B cell (primary cell): ENCODE data around the gene CFAP73. TPM values are rescaled to one million over a fixed set of nuclear protein-coding genes. Genes with fewer than 3 reads are reported as not detected.

Experiments
- ATAC-seq: fragments of 200-7000 bp; cut with Tn5 transposase; one replicate; pipeline ENCODE4 v1.10.0; 2021; ENCODE audit warnings: low read depth, mild to moderate bottlenecking, moderate number of reproducible peaks, moderate library complexity
- CTCF ChIA-PET: fragments of 350-600 bp; sonication (Branson Sonifier 250); formaldehyde crosslinking; loops from one replicate; lab custom pipeline; 2021; ENCODE audit warnings: antibody characterized with exemption, inconsistent platforms; lab: Charles Lee
- POLR2A ChIA-PET: fragments of 350-600 bp; sonication (Branson Sonifier 250); formaldehyde crosslinking; loops from one replicate; lab custom pipeline; 2021; ENCODE audit warnings: antibody characterized with exemption; lab: Charles Lee
- DNase-seq: peaks from one replicate; pipeline ENCODE4 v3.0.0; 2013
- H2AFZ ChIP-seq: 2 replicates; pipeline ENCODE4 v1.6.1; 2012; ENCODE audit warnings: mild to moderate bottlenecking, low read depth, low read length; ENCODE audit not compliant: insufficient read depth, poor library complexity, severe bottlenecking
- H3K27ac ChIP-seq, 2 donors: 1 replicate in 1 of 2; 2 replicates in 1 of 2; pipeline ENCODE4 v1.5.1; 2012 to 2013; ENCODE audit warnings: low read length in 2 of 2, mild to moderate bottlenecking in 2 of 2, moderate library complexity in 1 of 2
- H3K27me3 ChIP-seq, 4 experiments: fragments of 200-600 bp in 1 of 4; sonication (generic) in 1 of 4; replicated peaks in 1 of 4; 1 replicate in 2 of 4; 2 replicates in 2 of 4; pipeline versions ENCODE4 v1.6.1 to v1.7.0; 2013 to 2016; ENCODE audit warnings: low read length in 3 of 4, mild to moderate bottlenecking in 2 of 4, mixed read lengths in 1 of 4, moderate library complexity in 1 of 4; ENCODE audit not compliant: insufficient read depth in 4 of 4, control insufficient read depth in 3 of 4; ENCODE audit errors: control extremely low read depth in 1 of 4
- H3K36me3 ChIP-seq, 2 experiments: replicated peaks in 1 of 2; 1 replicate in 1 of 2; 2 replicates in 1 of 2; pipeline versions ENCODE4 v1.6.1 to v1.7.1; 2013; ENCODE audit warnings: low read length in 1 of 2; ENCODE audit not compliant: insufficient read depth in 2 of 2, control insufficient read depth in 1 of 2; ENCODE audit errors: control extremely low read depth in 1 of 2, extremely low read depth in 1 of 2
- H3K4me1 ChIP-seq, 2 donors: fragments of 200-600 bp in 1 of 2; sonication (generic) in 1 of 2; 1 replicate in 1 of 2; 2 replicates in 1 of 2; pipeline versions ENCODE4 v1.5.1 to v1.6.1; 2013 to 2017; ENCODE audit warnings: low read length in 2 of 2; ENCODE audit not compliant: control insufficient read depth in 2 of 2, insufficient read depth in 2 of 2
- H3K4me2 ChIP-seq: replicated peaks from 2 replicates; pipeline ENCODE3; 2012; ENCODE audit warnings: mild to moderate bottlenecking, low read depth, low read length; ENCODE audit not compliant: poor library complexity, severe bottlenecking
- H3K4me3 ChIP-seq, 5 experiments: fragments of 200-600 bp in 1 of 5; sonication (generic) in 1 of 5; 1 replicate in 3 of 5; 2 replicates in 2 of 5; pipeline versions ENCODE4 v1.5.1 to v1.7.0; 2011 to 2016; ENCODE audit warnings: low read length in 4 of 5, mild to moderate bottlenecking in 4 of 5, low read depth in 2 of 5, control low read depth in 1 of 5, moderate library complexity in 1 of 5; ENCODE audit not compliant: insufficient read depth in 1 of 5; ENCODE audit errors: control extremely low read depth in 1 of 5, extremely low read depth in 1 of 5
- H3K79me2 ChIP-seq: fragments of 200-600 bp; sonication (generic); one replicate; pipeline ENCODE4 v1.6.0; 2016; ENCODE audit warnings: low read length; ENCODE audit not compliant: control insufficient read depth, insufficient read depth
- H3K9ac ChIP-seq: fragments of 200-600 bp; sonication (generic); 2 replicates; pipeline ENCODE4 v1.6.1; 2017; ENCODE audit warnings: mild to moderate bottlenecking, low read length, moderate library complexity
- H3K9me3 ChIP-seq, 3 donors: one replicate each; pipeline versions ENCODE4 v1.6.1 to v1.7.1; 2013; ENCODE audit warnings: low read length in 2 of 3; ENCODE audit not compliant: control insufficient read depth in 2 of 3, insufficient read depth in 1 of 3; ENCODE audit errors: control extremely low read depth in 1 of 3
- H4K20me1 ChIP-seq: 2 replicates; pipeline ENCODE4 v1.6.0; 2012; ENCODE audit warnings: mild to moderate bottlenecking, low read length; ENCODE audit not compliant: insufficient read depth, control insufficient read depth, poor library complexity, severe bottlenecking
- H3K27ac Mint-ChIP-seq: one replicate; pipeline ENCODE4 v1.8.0; 2021; ENCODE audit warnings: mixed read lengths
- H3K27me3 Mint-ChIP-seq: one replicate; pipeline ENCODE4 v1.8.0; 2021; ENCODE audit warnings: mixed read lengths
- H3K4me1 Mint-ChIP-seq: one replicate; pipeline ENCODE4 v1.8.0; 2021; ENCODE audit warnings: mixed read lengths
- H3K4me3 Mint-ChIP-seq: one replicate; pipeline ENCODE4 v1.8.0; 2021; ENCODE audit warnings: mixed read lengths
- H3K9me3 Mint-ChIP-seq: one replicate; pipeline ENCODE4 v1.8.0; 2022; ENCODE audit warnings: mixed read lengths; ENCODE audit not compliant: insufficient read depth
- EZH2 ChIP-seq: IDR thresholded peaks from 2 replicates; pipeline ENCODE4 v1.6.1; 2012; ENCODE audit warnings: borderline replicate concordance, low read depth, mild to moderate bottlenecking, moderate library complexity, low read length; ENCODE audit not compliant: insufficient read depth, poor library complexity, severe bottlenecking
- WGBS: methylation state at CpG from one replicate; pipeline ENCODE4 v1.1.5; 2013; ENCODE audit warnings: missing lambda C conversion rate; ENCODE audit not compliant: insufficient coverage; 5-methylcytosine and 5-hydroxymethylcytosine counted together
- intact Hi-C: fragments of 100-400 bp; cut with micrococcal nuclease; formaldehyde crosslinking; loops from one replicate; pipeline ENCODE4 v1.10.0; 2022
- polyA plus RNA-seq: library from polyadenylated mRNA; depleted of rRNA; stranded (reverse); fragments of >200 nt; gene quantifications from 2 replicates; pipeline ENCODE4 v1.2.3, GENCODE V29; 2012
- total RNA-seq, 2 donors: library from RNA; stranded (reverse); fragments of 120-200 nt in 1 of 2; gene quantifications; 1 replicate in 1 of 2; 2 replicates in 1 of 2; pipeline versions ENCODE4 v1.2.3 to v1.2.4, GENCODE V29; 2013 to 2022
- TF ChIP-seq, protein P1 (sequence below): fragments of 200-600 bp; IDR thresholded peaks from one replicate; pipeline ENCODE4 v1.8.0; 2022; ENCODE audit warnings: antibody characterized with exemption, mild to moderate bottlenecking

CFAP73 gene
- total and polyA plus RNA-seq, 2 donors (not counting 1 experiment from before 2014, with no cell fraction given): 0.13 to 5.1 TPM

- H3K4me3 Mint-ChIP-seq: peak overlapping the region; percentile 26
- DNase-seq (no peak), ATAC-seq (no peak)
- Histone ChIP-seq H3K9me3 (no peaks in the 10 kb centered on the region), H3K4me1 (peaks cover 15 to 32% of the 10 kb centered on the region in 2 donors), H2AFZ (no peak overlapping the region), H3K36me3 (peaks cover 0 to 17% of the 10 kb centered on the region in 2 experiments), H3K4me2 (peak overlapping the region; percentile 99), H3K4me3 (no peak overlapping the region), H3K79me2 (peaks cover 6% of the 10 kb centered on the region), H3K27me3 (peaks cover 0 to 25% (median 8%) of the 10 kb centered on the region in 4 experiments), H3K27ac (no peak overlapping the region), H4K20me1 (peaks cover 22% of the 10 kb centered on the region), H3K9ac (no peak overlapping the region)
- ChIA-PET POLR2A (interaction anchor here (0.6 to 0.7 kb wide), 3 partner anchors 15 to 26 kb away, joined by 3 to 5 read pairs (median 3); no protein-coding TSS in a partner anchor), CTCF (interaction anchor here (1.0 to 7.4 kb wide), 6 partner anchors 17 to 162 kb away, joined by 3 to 73 read pairs (median 4); no protein-coding TSS in a partner anchor)
- H3K27ac Mint-ChIP-seq: no peak overlapping the region
- H3K27me3 Mint-ChIP-seq: peaks cover 6% of the 10 kb centered on the region
- peaks cover 26% of the 10 kb centered on the region for H3K4me1 Mint-ChIP-seq
- H3K9me3 Mint-ChIP-seq: no peaks in the 10 kb centered on the region
- intact Hi-C loops: loop anchor here (10.0 kb wide), 1 partner anchor 250 kb away; the partner anchor contains the start of gene OAS1
- TF ChIP-seq, protein P1, sequence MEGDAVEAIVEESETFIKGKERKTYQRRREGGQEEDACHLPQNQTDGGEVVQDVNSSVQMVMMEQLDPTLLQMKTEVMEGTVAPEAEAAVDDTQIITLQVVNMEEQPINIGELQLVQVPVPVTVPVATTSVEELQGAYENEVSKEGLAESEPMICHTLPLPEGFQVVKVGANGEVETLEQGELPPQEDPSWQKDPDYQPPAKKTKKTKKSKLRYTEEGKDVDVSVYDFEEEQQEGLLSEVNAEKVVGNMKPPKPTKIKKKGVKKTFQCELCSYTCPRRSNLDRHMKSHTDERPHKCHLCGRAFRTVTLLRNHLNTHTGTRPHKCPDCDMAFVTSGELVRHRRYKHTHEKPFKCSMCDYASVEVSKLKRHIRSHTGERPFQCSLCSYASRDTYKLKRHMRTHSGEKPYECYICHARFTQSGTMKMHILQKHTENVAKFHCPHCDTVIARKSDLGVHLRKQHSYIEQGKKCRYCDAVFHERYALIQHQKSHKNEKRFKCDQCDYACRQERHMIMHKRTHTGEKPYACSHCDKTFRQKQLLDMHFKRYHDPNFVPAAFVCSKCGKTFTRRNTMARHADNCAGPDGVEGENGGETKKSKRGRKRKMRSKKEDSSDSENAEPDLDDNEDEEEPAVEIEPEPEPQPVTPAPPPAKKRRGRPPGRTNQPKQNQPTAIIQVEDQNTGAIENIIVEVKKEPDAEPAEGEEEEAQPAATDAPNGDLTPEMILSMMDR: no peak
- TF ChIP-seq EZH2: no peak
- WGBS: 79% methylated on average over 9 of the region's 12 CpGs
Observed at GRCh38 chr12:113155060-113155459, 5.5 kb downstream of the CFAP73 start.

DNA sequence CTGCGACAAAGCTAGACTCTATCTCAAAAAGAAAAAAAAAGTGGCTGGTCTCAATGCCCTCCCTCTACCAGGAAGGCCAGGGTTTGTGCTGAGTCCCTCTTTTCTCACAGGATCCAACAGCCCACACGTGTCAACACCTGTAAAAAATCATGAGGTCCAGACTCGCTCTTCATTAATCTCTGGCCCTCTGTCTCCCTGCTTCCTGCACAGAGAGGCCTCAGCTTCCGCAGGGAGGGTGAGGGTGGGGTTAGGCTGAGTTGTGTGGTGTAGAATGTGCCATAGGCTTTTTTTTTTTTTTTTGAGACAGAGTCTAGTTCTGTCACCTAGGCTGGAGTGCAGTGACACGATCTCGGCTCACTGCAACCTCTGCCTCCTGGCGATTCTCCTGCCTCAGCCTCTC, 6.1 kb downstream of the CFAP73 start:
- ATAC-seq: no peak
- Histone ChIP-seq H3K27ac (no peak overlapping the region), H4K20me1 (peaks cover 22% of the 10 kb centered on the region), H3K4me2 (no peak overlapping the region), H3K27me3 (peaks cover 0 to 25% (median 8%) of the 10 kb centered on the region in 4 experiments), H3K36me3 (peaks cover 0 to 23% of the 10 kb centered on the region in 2 experiments), H3K9me3 (no peaks in the 10 kb centered on the region), H3K79me2 (peaks cover 6% of the 10 kb centered on the region), H3K4me3 (no peak overlapping the region), H3K4me1 (peaks cover 15 to 32% of the 10 kb centered on the region in 2 donors), H2AFZ (no peak overlapping the region), H3K9ac (no peak overlapping the region)
- Mint-ChIP-seq H3K27me3 (peaks cover 6% of the 10 kb centered on the region), H3K4me3 (peak overlapping the region; percentile 26), H3K4me1 (peaks cover 26% of the 10 kb centered on the region), H3K9me3 (no peaks in the 10 kb centered on the region), H3K27ac (no peak overlapping the region)
- TF ChIP-seq, protein P1: no peak
- TF ChIP-seq EZH2: no peak
- 22% methylated on average over 4 of the region's 7 CpGs for WGBS
- ChIA-PET POLR2A (interaction anchor here (0.6 to 0.7 kb wide), 3 partner anchors 15 to 26 kb away, joined by 3 to 5 read pairs (median 3); no protein-coding TSS in a partner anchor), CTCF (interaction anchor here (1.0 to 7.4 kb wide), 4 partner anchors 17 to 163 kb away, joined by 3 to 73 read pairs (median 33); no protein-coding TSS in a partner anchor)
- no peak for DNase-seq
- intact Hi-C loops: loop anchor here (10.0 kb wide), 1 partner anchor 251 kb away; the partner anchor contains the start of gene OAS1
